ENCODE measurements around the gene ANKMY1. TPM values are rescaled to one million over a fixed set of nuclear protein-coding genes. Genes with fewer than 3 reads are reported as not detected.

ANKMY1 gene
- total and polyA plus RNA-seq, 2 experiments from 2014 or later: 2.3 to 8.9 TPM

GRCh38 chr2:240447331-240447730 is 110.5 kb downstream of the ANKMY1 start (continued):
- TF ChIP-seq CREB1 (CRISPR knock-in tag; IDR thresholded peaks at IDR 0.05; ENCODE audit: low read depth) (no peak), ETS1 (IDR thresholded peaks at IDR 0.05) (no peak), ZNF331 (CRISPR knock-in tag; IDR thresholded peaks at IDR 0.05; ENCODE audit: low read depth) (no peak), POLR2AphosphoS5 (IDR thresholded peaks at IDR 0.05; ENCODE audit: low read depth) (no peak)

- H3K4me1 ChIP-seq (ENCODE audit: insufficient read depth): no peaks in the 10 kb centered on the region; the same call in 1 of the 2 replicates
- Mint-ChIP-seq H3K36me3 (ENCODE audit: low read depth) (no peaks in the 10 kb centered on the region), H3K27ac (no peak overlapping the region), H3K4me1 (peaks cover 13% of the 10 kb centered on the region), H3K9me3 (no peaks in the 10 kb centered on the region), H3K4me3 (no peak overlapping the region), H3K27me3 (ENCODE audit: insufficient read depth, low read depth, poor library complexity) (peaks cover 4% of the 10 kb centered on the region)
- H3K27ac ChIP-seq (ENCODE audit: low read depth): no peak overlapping the region
- H3K9me2 ChIP-seq (ENCODE audit: insufficient read depth): no peaks in the 10 kb centered on the region
- DNase-seq (ENCODE audit: low spot score) (no peak), ATAC-seq (no peak)
- H3F3A ChIP-seq (replicated peaks; ENCODE audit: low read depth): no peaks in the 10 kb centered on the region
- H2AFZ ChIP-seq: no peak overlapping the region
- H4K20me1 ChIP-seq (replicated peaks; ENCODE audit: insufficient read depth): peaks cover 11% of the 10 kb centered on the region
- H3K4me2 ChIP-seq: no peak overlapping the region
- no peak overlapping the region for H3K4me3 ChIP-seq
- H3K36me3 ChIP-seq (ENCODE audit: insufficient read depth): no peaks in the 10 kb centered on the region
- peaks cover under 1% of the 10 kb centered on the region; the same call in 1 of the 2 replicates for H3K27me3 ChIP-seq (ENCODE audit: insufficient read depth)
- no peaks in the 10 kb centered on the region for H3K79me2 ChIP-seq (replicated peaks; ENCODE audit: insufficient read depth)
- TF ChIP-seq ZNF331 (CRISPR knock-in tag; IDR thresholded peaks at IDR 0.05; ENCODE audit: low read depth): no peak
- no peak for TF ChIP-seq ZNF114 (CRISPR knock-in tag; IDR thresholded peaks at IDR 0.05)
- no peak for TF ChIP-seq EZH2 (IDR thresholded peaks at IDR 0.05; ENCODE audit: low read depth, unreplicated experiment)
- TF ChIP-seq ETS1 (IDR thresholded peaks at IDR 0.05): no peak
- no peak for TF ChIP-seq REST (IDR thresholded peaks at IDR 0.05; ENCODE audit: unreplicated experiment)
- no peak for TF ChIP-seq ZNF462 (CRISPR knock-in tag; IDR thresholded peaks at IDR 0.05)
- TF ChIP-seq STAT1 (IDR thresholded peaks at IDR 0.05; ENCODE audit: unreplicated experiment): no peak
- no peak for TF ChIP-seq JUNB (IDR thresholded peaks at IDR 0.05; ENCODE audit: unreplicated experiment)
- no peak for TF ChIP-seq CREB1 (CRISPR knock-in tag; IDR thresholded peaks at IDR 0.05; ENCODE audit: low read depth)
- no peak for TF ChIP-seq NANOG (IDR thresholded peaks at IDR 0.05; ENCODE audit: borderline replicate concordance)
- TF ChIP-seq POLR2AphosphoS5 (IDR thresholded peaks at IDR 0.05; ENCODE audit: low read depth): no peak
- TF ChIP-seq EZH2phosphoT487 (IDR thresholded peaks at IDR 0.05; ENCODE audit: unreplicated experiment): no peak
Measured at GRCh38 chr2:240446664-240447175, 111.1 kb downstream of the ANKMY1 start.
